Naive thymus-derived CD4-positive, alpha-beta T cell (primary cell): ENCODE measurements around the gene GPRIN1. TPM values are rescaled to one million over a fixed set of nuclear protein-coding genes. Genes with fewer than 3 reads are reported as not detected.

ENCODE experiments used
- ATAC-seq: fragments of 150-1000 bp; cut with Tn5 transposase; 2 replicates; pipeline ENCODE4 v1.10.0; 2021; ENCODE audit warnings: mild to moderate bottlenecking, moderate library complexity
- CTCF ChIA-PET: fragments of 350-600 bp; sonication (Branson Sonifier 250); formaldehyde crosslinking; loops from one replicate; lab custom pipeline; 2021; ENCODE audit warnings: antibody characterized with exemption; lab: Charles Lee
- POLR2A ChIA-PET: fragments of 350-600 bp; sonication (Branson Sonifier 250); formaldehyde crosslinking; loops from one replicate; lab custom pipeline; 2021; ENCODE audit warnings: antibody characterized with exemption, inconsistent platforms; lab: Charles Lee
- DNase-seq, 9 donors: peaks; one replicate each; pipeline versions ENCODE4 v3.0.0 to v3.0.0-alpha.2; 2020 to 2022; ENCODE audit warnings: mixed read lengths in 1 of 9
- H3K27ac ChIP-seq: one replicate; pipeline ENCODE4 v1.7.0; 2013; ENCODE audit warnings: mild to moderate bottlenecking, low read depth, low read length, moderate library complexity
- H3K27me3 ChIP-seq, 2 donors: one replicate each; pipeline ENCODE4 v1.7.0; 2013; ENCODE audit warnings: low read length in 2 of 2, mild to moderate bottlenecking in 2 of 2, moderate library complexity in 2 of 2; ENCODE audit not compliant: control insufficient read depth in 2 of 2, insufficient read depth in 2 of 2
- H3K36me3 ChIP-seq, 3 experiments: 1 replicate in 2 of 3; 2 replicates in 1 of 3; pipeline ENCODE4 v1.7.0; 2013; ENCODE audit warnings: low read length in 3 of 3, mild to moderate bottlenecking in 3 of 3, moderate library complexity in 1 of 3; ENCODE audit not compliant: insufficient read depth in 3 of 3, control insufficient read depth in 2 of 3
- H3K4me1 ChIP-seq, 2 donors: one replicate each; pipeline ENCODE4 v1.7.0; 2013; ENCODE audit warnings: low read length in 2 of 2, mild to moderate bottlenecking in 2 of 2, moderate library complexity in 1 of 2; ENCODE audit not compliant: control insufficient read depth in 2 of 2, insufficient read depth in 2 of 2
- H3K4me3 ChIP-seq: 2 replicates; pipeline ENCODE4 v1.7.0; 2013; ENCODE audit warnings: mild to moderate bottlenecking, low read length
- H3K9me3 ChIP-seq, 3 experiments: 1 replicate in 2 of 3; 2 replicates in 1 of 3; pipeline ENCODE4 v1.7.0; 2013; ENCODE audit warnings: low read length in 3 of 3; ENCODE audit not compliant: control insufficient read depth in 2 of 3
- H3K27ac Mint-ChIP-seq, 9 donors: one replicate each; pipeline ENCODE4 v1.8.0; 2020 to 2022; ENCODE audit warnings: mixed read lengths in 9 of 9, mild to moderate bottlenecking in 8 of 9, moderate library complexity in 5 of 9, inconsistent platforms in 2 of 9
- H3K27me3 Mint-ChIP-seq, 5 donors: one replicate each; pipeline ENCODE4 v1.8.0; 2021 to 2022; ENCODE audit warnings: mixed read lengths in 5 of 5, mild to moderate bottlenecking in 1 of 5
- H3K36me3 Mint-ChIP-seq, 5 donors: one replicate each; pipeline ENCODE4 v1.8.0; 2020 to 2022; ENCODE audit warnings: mixed read lengths in 5 of 5, mild to moderate bottlenecking in 3 of 5, inconsistent platforms in 1 of 5
- H3K4me1 Mint-ChIP-seq, 7 donors: one replicate each; pipeline ENCODE4 v1.8.0; 2020 to 2022; ENCODE audit warnings: mixed read lengths in 7 of 7, mild to moderate bottlenecking in 3 of 7, inconsistent platforms in 1 of 7
- H3K4me3 Mint-ChIP-seq, 10 donors: one replicate each; pipeline ENCODE4 v1.8.0; 2020 to 2022; ENCODE audit warnings: mild to moderate bottlenecking in 10 of 10, mixed read lengths in 10 of 10, moderate library complexity in 6 of 10, inconsistent platforms in 2 of 10
- H3K9me3 Mint-ChIP-seq, 11 donors: one replicate each; pipeline ENCODE4 v1.8.0; 2020 to 2022; ENCODE audit warnings: mixed read lengths in 11 of 11, mild to moderate bottlenecking in 4 of 11, inconsistent platforms in 1 of 11, moderate library complexity in 1 of 11
- intact Hi-C, 2 donors: fragments of 100-400 bp; cut with micrococcal nuclease; formaldehyde crosslinking; loops; one replicate each; pipeline ENCODE4 v1.15.1; 2023
- polyA plus RNA-seq, 2 donors: library from polyadenylated mRNA; unstranded; fragments of 300-500 nt; fragmentation: Illumina TruSeq; gene quantifications; one replicate each; pipeline ENCODE4 v1.2.3, GENCODE V29; 2021
- total RNA-seq, 6 experiments: library from RNA in 5 of 6; stranded (reverse) in 5 of 6; gene quantifications; 1 replicate in 5 of 6; 2 replicates in 1 of 6; pipeline ENCODE4 v1.2.3 and lab custom pipeline; 2021 to 2026

The GPRIN1 gene
- total and polyA plus RNA-seq, 7 experiments from 2014 or later = 0.08 to 2.3 (median 0.32) TPM; not detected in 3

DNA sequence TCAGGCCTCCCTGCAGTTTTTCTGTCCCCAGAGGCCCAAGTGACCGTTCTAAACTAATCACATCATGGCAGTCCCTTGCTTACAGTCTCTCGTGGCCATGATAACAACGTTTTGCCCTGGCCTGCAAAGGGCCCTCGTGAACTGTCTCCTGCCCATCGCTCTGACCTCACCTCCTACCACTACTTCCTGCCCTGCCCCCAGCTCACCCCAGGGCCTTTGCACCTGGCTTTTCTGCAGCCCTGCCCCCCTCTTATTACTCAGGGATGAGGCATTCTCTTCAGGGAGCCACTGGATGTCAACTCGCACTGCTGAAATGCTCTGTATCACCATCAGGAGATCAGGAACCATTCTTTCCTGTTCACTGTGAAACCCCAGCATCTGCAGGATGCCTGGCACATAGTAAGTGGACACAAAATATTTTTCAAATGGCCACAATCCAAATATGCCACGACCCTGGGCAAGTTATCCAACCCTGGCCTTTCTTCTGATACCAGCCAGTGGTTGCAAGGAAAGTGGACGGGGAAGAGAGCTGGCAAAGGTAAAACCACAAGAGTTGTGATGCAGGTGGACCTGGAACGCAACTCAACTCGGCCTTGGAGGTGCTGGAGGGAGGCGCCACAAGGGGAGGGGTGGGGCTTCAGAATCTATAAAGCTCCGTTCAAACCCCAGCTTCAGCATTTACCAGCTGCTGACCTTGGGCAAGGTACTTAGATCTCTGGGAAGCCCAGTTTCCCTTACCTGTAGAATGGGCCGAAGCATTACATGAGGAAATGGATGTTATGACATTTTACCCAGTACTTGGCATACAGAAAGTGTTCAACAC is 18.7 kb upstream of the GPRIN1 start:
- ATAC-seq (no peak), DNase-seq (no peak)
- peaks cover 0 to 7% (median 3%) of the 10 kb centered on the region in 5 donors for H3K36me3 Mint-ChIP-seq
- Histone ChIP-seq H3K27me3 (peaks cover 4 to 21% of the 10 kb centered on the region in 2 donors), H3K4me3 (no peak overlapping the region), H3K4me1 (peaks cover 8 to 15% of the 10 kb centered on the region in 2 donors), H3K9me3 (no peaks in the 10 kb centered on the region), H3K27ac (no peak overlapping the region), H3K36me3 (no peaks in the 10 kb centered on the region)
- H3K4me1 Mint-ChIP-seq = peaks cover 7 to 11% (median 9%) of the 10 kb centered on the region in 7 donors
- ChIA-PET CTCF (interaction anchor here (0.8 kb wide), 1 partner anchor 24 kb away, joined by 3 read pairs; no protein-coding TSS in a partner anchor), POLR2A (interaction anchor here (0.6 kb wide), 1 partner anchor 213 kb away, joined by 6 read pairs; no protein-coding TSS in a partner anchor)
- H3K27me3 Mint-ChIP-seq = peaks cover 45 to 83% (median 60%) of the 10 kb centered on the region in 5 donors
- H3K9me3 Mint-ChIP-seq = no peaks in the 10 kb centered on the region
- peak overlapping the region in 6 of 10 donors; percentile 29 to 68 (median 40) for H3K4me3 Mint-ChIP-seq
- no peak overlapping the region for H3K27ac Mint-ChIP-seq
- intact Hi-C loops = no loop called here

DNA sequence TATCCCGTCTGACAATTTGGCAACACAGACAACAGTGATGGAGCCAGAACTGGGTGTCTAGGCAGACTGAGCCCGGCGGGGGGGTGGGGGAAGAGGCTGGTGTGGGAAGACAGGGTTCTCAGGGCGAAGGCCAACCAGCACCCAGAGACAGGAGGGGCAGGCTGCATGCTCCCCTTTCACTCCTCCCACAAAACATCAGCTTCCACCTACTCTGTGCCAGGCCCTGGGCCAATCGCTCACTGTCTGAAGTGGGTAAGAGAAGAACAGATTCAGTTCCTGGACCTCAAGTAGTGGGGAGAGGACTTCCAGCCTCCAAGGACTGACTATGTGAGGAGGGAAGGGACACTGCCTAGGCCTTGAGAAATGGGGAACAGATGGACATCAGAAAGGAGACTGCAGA is 17.6 kb upstream of the GPRIN1 start:
- POLR2A ChIA-PET = interaction anchor here (0.6 kb wide), 1 partner anchor 112 kb away, joined by 3 read pairs; no protein-coding TSS in a partner anchor
- H3K4me1 Mint-ChIP-seq = peaks cover 5 to 11% (median 8%) of the 10 kb centered on the region in 7 donors
- CTCF ChIA-PET = interaction anchor here (0.7 kb wide), 1 partner anchor 16 kb away, joined by 3 read pairs; no protein-coding TSS in a partner anchor

DNA sequence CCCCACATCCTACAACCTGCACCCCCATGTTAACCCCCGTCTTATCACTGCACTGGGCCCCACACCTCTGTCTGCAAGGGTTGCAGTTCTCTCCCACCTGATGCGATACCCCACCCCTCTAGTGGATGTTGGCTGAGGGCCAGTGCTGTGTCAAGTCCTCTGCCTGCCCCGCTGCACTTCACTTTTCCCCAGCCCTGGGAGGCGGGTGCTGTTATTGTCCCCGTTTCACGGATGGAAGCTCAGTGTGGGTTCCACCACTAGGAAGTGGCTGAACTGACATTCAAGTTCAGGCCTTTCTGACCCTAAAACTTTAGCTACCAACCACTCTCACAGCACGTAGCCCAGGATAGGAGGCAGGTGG is 16.9 kb upstream of the GPRIN1 start:
- ChIA-PET CTCF (interaction anchor here (0.7 kb wide), 1 partner anchor 17 kb away, joined by 3 read pairs; no protein-coding TSS in a partner anchor), POLR2A (interaction anchor here (0.6 kb wide), 1 partner anchor 112 kb away, joined by 3 read pairs; no protein-coding TSS in a partner anchor)
- DNase-seq = no peak
- peaks cover 37 to 78% (median 49%) of the 10 kb centered on the region in 5 donors for H3K27me3 Mint-ChIP-seq
- H3K27ac Mint-ChIP-seq = no peak overlapping the region
- peaks cover 8 to 15% of the 10 kb centered on the region in 2 donors for H3K4me1 ChIP-seq
- no peak overlapping the region for H3K4me3 Mint-ChIP-seq
- no peaks in the 10 kb centered on the region for H3K9me3 Mint-ChIP-seq
- intact Hi-C loops = no loop called here
- no peaks in the 10 kb centered on the region for H3K9me3 ChIP-seq
- H3K4me1 Mint-ChIP-seq = peaks cover 5 to 11% (median 8%) of the 10 kb centered on the region in 7 donors
- no peak overlapping the region for H3K4me3 ChIP-seq
- ATAC-seq = no peak
- H3K36me3 ChIP-seq = no peaks in the 10 kb centered on the region
- H3K36me3 Mint-ChIP-seq = peaks cover 0 to 7% (median 3%) of the 10 kb centered on the region in 5 donors
- peaks cover 4 to 14% of the 10 kb centered on the region in 2 donors for H3K27me3 ChIP-seq
- H3K27ac ChIP-seq = no peak overlapping the region

More for the DNA sequence above, 17.6 kb upstream of the GPRIN1 start:
- Mint-ChIP-seq H3K27me3 (peaks cover 38 to 79% (median 50%) of the 10 kb centered on the region in 5 donors), H3K36me3 (peaks cover 0 to 7% (median 3%) of the 10 kb centered on the region in 5 donors), H3K9me3 (no peaks in the 10 kb centered on the region), H3K27ac (no peak overlapping the region), H3K4me3 (no peak overlapping the region)
- H3K27ac ChIP-seq = no peak overlapping the region
- ATAC-seq (no peak), DNase-seq (no peak)
- H3K27me3 ChIP-seq = peaks cover 4 to 17% of the 10 kb centered on the region in 2 donors
- no peaks in the 10 kb centered on the region for H3K36me3 ChIP-seq
- no peak overlapping the region for H3K4me3 ChIP-seq
- intact Hi-C loops = no loop called here
- peaks cover 8 to 15% of the 10 kb centered on the region in 2 donors for H3K4me1 ChIP-seq
- H3K9me3 ChIP-seq = no peaks in the 10 kb centered on the region

DNA sequence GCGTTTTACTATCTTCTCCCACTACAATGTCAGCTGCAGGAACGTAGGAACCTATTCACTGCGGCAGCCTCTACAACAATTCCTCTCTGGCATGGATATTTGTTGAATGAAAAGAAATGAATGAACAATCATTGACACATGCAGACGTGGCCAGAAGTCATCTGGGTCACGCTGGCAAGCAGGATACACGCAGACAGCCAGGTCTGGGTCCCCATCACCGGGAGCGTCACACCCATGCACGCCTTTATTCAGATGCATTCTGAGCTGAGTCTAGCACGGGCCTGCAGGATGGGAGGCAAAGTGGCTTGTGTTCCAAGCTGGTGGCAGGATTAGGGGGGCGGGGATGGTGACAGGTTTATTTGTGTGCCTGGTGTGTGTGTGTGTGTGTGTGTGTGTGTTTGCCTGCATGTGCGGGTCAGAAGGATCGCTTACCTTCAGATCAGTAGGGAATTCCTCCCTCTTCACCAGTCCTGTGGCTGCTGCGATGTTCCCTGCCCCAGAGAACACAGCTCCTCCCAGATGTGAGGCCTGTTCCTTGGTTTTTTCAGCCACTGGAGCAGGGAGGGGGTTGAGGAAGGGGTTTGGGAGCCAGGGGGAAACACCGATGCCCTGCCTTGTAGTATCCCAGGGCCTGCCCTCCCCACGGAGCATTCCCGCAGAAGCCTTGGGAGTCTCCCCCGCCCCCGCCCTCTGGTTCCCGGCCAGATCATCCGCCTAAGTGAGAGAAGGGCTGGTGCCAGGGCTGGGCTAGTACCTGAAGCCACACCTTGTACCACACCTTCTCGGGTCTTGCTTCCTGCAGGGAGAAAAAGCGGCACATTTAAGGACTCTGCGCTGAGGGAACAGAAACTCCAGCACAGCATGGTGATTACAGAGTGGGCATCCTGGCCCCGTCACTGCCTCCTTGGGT is 16.3 kb upstream of the GPRIN1 start:
- Histone ChIP-seq H3K27me3 (peaks cover 4 to 10% of the 10 kb centered on the region in 2 donors), H3K27ac (no peak overlapping the region), H3K9me3 (no peaks in the 10 kb centered on the region), H3K4me3 (no peak overlapping the region), H3K36me3 (no peaks in the 10 kb centered on the region), H3K4me1 (peaks cover 8 to 15% of the 10 kb centered on the region in 2 donors)
- DNase-seq (no peak), ATAC-seq (no peak)
- H3K4me3 Mint-ChIP-seq = no peak overlapping the region
- ChIA-PET CTCF (interaction anchor here (0.5 kb wide), 1 partner anchor 133 kb away, joined by 4 read pairs; no protein-coding TSS in a partner anchor), POLR2A (no interaction called here)
- peaks cover 0 to 6% (median 1%) of the 10 kb centered on the region in 5 donors for H3K36me3 Mint-ChIP-seq
- intact Hi-C loops = no loop called here
- peaks cover 5 to 11% (median 8%) of the 10 kb centered on the region in 7 donors for H3K4me1 Mint-ChIP-seq
- no peak overlapping the region for H3K27ac Mint-ChIP-seq
- no peaks in the 10 kb centered on the region for H3K9me3 Mint-ChIP-seq
- peaks cover 31 to 77% (median 44%) of the 10 kb centered on the region in 5 donors for H3K27me3 Mint-ChIP-seq

DNA sequence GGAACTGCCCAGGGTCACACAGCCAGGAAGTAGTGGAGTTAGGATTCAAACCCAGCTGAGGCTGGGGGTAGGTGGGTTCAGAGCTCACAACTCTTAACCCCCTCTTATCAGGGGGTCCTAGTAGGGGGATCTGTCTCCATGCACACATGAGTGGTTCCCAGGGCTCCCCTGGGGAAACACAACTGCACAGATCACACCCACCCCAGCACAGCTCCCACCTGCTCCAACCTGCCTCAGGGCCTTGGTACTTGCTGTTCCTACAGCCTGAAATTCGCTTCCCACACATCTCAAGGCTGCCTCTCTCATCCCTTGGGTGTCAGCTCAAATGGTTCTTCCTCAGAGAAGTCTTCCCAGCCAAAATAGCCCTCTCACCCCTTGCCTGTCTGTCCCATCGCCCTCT is 15.6 kb upstream of the GPRIN1 start:
- POLR2A ChIA-PET = no interaction called here
- intact Hi-C loops = no loop called here
- Mint-ChIP-seq H3K4me3 (no peak overlapping the region), H3K27me3 (peaks cover 27 to 77% (median 41%) of the 10 kb centered on the region in 5 donors), H3K9me3 (no peaks in the 10 kb centered on the region), H3K27ac (no peak overlapping the region), H3K36me3 (peaks cover 0 to under 1% (median 0%) of the 10 kb centered on the region in 5 donors), H3K4me1 (peaks cover 2 to 8% (median 5%) of the 10 kb centered on the region in 7 donors)
- Histone ChIP-seq H3K4me3 (no peak overlapping the region), H3K36me3 (no peaks in the 10 kb centered on the region), H3K27ac (no peak overlapping the region), H3K27me3 (peaks cover 0 to 9% of the 10 kb centered on the region in 2 donors), H3K9me3 (no peaks in the 10 kb centered on the region), H3K4me1 (peaks cover 5 to 8% of the 10 kb centered on the region in 2 donors)
- ATAC-seq (no peak), DNase-seq (no peak)
- CTCF ChIA-PET = interaction anchor here (0.5 kb wide), 1 partner anchor 132 kb away, joined by 4 read pairs; no protein-coding TSS in a partner anchor

DNA sequence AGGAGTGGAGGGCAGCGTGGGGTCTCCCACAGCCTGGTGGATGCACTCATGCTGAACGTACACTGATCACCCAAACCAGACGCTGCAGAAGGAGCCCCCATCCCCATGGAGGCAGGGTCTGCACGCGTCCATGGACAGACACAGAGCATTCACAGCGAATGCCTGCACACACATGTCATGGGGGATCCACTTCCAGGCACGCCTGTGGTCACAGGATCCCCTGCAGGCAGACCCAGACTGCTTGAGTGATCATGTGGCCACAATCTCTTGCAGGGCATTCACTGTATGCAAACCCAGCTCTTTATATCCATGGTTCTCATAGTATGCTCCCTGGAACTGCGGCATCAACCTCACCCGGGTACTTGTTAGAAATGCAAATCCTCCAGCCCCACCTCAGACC is 15.0 kb upstream of the GPRIN1 start:
- Mint-ChIP-seq H3K36me3 (peaks cover 0 to 5% (median 0%) of the 10 kb centered on the region in 5 donors), H3K27ac (no peak overlapping the region), H3K9me3 (peaks cover 0 to 2% (median 0%) of the 10 kb centered on the region in 11 donors), H3K4me1 (peaks cover 7 to 12% (median 8%) of the 10 kb centered on the region in 7 donors), H3K27me3 (peaks cover 31 to 81% (median 45%) of the 10 kb centered on the region in 5 donors), H3K4me3 (no peak overlapping the region)
- H3K27ac ChIP-seq = no peak overlapping the region
- no peak for ATAC-seq
- no peaks in the 10 kb centered on the region for H3K36me3 ChIP-seq
- POLR2A ChIA-PET = no interaction called here
- no peaks in the 10 kb centered on the region for H3K9me3 ChIP-seq
- H3K4me3 ChIP-seq = no peak overlapping the region
- peaks cover 0 to 10% of the 10 kb centered on the region in 2 donors for H3K27me3 ChIP-seq
- no peak for DNase-seq
- CTCF ChIA-PET = no interaction called here
- intact Hi-C loops = no loop called here
- H3K4me1 ChIP-seq = peaks cover 5 to 7% of the 10 kb centered on the region in 2 donors
